WERI-Rb-1 (cell line): Measurements from ENCODE around the gene C19orf85.

Experiments used
- DNase-seq: peaks from one replicate; pipeline ENCODE4 v3.0.0-alpha.2; 2020
- H3K27ac ChIP-seq: fragments of 250-450 bp; sonication (Bioruptor Pico); 2 replicates; pipeline ENCODE4 v1.5.1; 2020; ENCODE audit warnings: mild to moderate bottlenecking, moderate library complexity
- H3K27me3 ChIP-seq: fragments of 250-450 bp; sonication (Bioruptor Pico); 2 replicates; pipeline ENCODE4 v1.5.1; 2021; ENCODE audit warnings: mild to moderate bottlenecking, low read depth, moderate library complexity; ENCODE audit not compliant: insufficient read depth, severe bottlenecking
- H3K36me3 ChIP-seq: fragments of 250-450 bp; sonication (Bioruptor Pico); 2 replicates; pipeline ENCODE4 v1.5.1; 2020; ENCODE audit warnings: mild to moderate bottlenecking, moderate library complexity
- H3K4me3 ChIP-seq: 2 replicates; pipeline ENCODE4 v1.5.1; 2011; ENCODE audit warnings: low read depth, mild to moderate bottlenecking, control low read depth, low read length
- H3K9me3 ChIP-seq: fragments of 250-450 bp; sonication (Bioruptor Pico); 2 replicates; pipeline ENCODE4 v1.5.1; 2021; ENCODE audit warnings: mild to moderate bottlenecking, moderate library complexity; ENCODE audit not compliant: severe bottlenecking
- TF ChIP-seq, protein P1 (sequence below): IDR thresholded peaks from 2 replicates; pipeline ENCODE4 v1.5.1; 2011; ENCODE audit warnings: low read depth, mild to moderate bottlenecking, control low read depth, inconsistent platforms, low read length

Gene C19orf85

DNA sequence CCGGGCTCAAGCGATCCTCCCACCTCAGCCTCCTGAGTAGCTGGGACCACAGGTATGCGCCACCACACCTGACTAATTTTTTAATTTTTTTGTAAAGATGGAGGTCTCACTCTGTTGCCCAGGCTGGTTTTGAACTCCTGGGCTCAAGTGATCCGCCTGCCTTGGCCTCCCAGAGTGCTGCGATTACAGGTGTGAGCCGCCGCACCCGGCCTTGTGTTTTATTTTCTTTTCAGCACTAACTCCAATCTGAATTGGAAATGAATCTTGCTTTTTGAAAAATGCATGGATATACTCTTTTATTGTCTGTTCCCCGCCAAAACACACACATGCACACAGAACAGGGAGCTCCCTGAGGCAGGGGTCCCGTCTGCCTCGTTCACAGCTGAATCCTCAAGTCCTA lies 1.8 kb downstream of the C19orf85 start:
- no peak overlapping the region for H3K4me3 ChIP-seq

DNA sequence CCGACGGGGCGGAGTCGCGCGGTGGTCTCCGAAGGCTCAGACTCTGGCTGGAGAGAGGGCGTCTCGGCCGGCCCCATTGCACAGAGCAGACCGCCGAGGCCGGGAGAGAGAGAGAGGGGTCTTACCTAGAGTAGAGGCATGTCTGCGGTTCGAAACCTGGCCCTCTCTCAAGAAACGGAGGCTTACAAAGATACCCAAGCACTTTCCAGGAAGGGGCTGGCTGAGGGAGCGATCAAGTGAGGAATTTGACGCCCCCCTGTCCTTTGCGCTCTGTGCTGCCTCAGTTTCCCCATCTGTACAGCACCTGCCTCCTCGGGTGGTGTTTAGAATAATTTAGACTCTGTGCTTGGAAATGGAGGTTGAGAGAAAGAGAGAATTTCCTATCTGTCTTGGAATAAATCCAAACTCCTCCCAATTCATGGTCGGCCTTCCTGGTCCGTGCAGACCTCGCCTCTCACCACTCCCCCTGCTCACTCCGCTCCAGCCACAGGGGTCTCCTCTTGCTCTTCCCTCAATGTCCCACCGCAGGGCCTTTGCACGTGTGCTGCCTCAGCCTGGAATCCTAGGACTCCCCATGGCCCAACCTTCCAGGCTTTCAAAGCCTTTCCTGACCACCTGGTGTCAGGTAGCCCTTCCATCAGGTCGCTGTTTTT lies 2.5 kb downstream of the C19orf85 start:
- H3K27me3 ChIP-seq = no peaks in the 10 kb centered on the region
- peak overlapping the region; percentile 32 for H3K4me3 ChIP-seq
- H3K36me3 ChIP-seq = peaks cover 2% of the 10 kb centered on the region; the same call in 1 of the 2 replicates
- no peak overlapping the region for H3K27ac ChIP-seq
- DNase-seq = no peak
- H3K9me3 ChIP-seq = no peaks in the 10 kb centered on the region
- TF ChIP-seq, protein P1, sequence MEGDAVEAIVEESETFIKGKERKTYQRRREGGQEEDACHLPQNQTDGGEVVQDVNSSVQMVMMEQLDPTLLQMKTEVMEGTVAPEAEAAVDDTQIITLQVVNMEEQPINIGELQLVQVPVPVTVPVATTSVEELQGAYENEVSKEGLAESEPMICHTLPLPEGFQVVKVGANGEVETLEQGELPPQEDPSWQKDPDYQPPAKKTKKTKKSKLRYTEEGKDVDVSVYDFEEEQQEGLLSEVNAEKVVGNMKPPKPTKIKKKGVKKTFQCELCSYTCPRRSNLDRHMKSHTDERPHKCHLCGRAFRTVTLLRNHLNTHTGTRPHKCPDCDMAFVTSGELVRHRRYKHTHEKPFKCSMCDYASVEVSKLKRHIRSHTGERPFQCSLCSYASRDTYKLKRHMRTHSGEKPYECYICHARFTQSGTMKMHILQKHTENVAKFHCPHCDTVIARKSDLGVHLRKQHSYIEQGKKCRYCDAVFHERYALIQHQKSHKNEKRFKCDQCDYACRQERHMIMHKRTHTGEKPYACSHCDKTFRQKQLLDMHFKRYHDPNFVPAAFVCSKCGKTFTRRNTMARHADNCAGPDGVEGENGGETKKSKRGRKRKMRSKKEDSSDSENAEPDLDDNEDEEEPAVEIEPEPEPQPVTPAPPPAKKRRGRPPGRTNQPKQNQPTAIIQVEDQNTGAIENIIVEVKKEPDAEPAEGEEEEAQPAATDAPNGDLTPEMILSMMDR = no peak

More for the DNA sequence above, 1.8 kb downstream of the C19orf85 start:
- TF ChIP-seq, protein P1 = no peak
- no peaks in the 10 kb centered on the region for H3K9me3 ChIP-seq
- H3K36me3 ChIP-seq = peaks cover 2% of the 10 kb centered on the region; the same call in 1 of the 2 replicates
- H3K27me3 ChIP-seq = no peaks in the 10 kb centered on the region
- DNase-seq = no peak
- no peak overlapping the region for H3K27ac ChIP-seq

DNA sequence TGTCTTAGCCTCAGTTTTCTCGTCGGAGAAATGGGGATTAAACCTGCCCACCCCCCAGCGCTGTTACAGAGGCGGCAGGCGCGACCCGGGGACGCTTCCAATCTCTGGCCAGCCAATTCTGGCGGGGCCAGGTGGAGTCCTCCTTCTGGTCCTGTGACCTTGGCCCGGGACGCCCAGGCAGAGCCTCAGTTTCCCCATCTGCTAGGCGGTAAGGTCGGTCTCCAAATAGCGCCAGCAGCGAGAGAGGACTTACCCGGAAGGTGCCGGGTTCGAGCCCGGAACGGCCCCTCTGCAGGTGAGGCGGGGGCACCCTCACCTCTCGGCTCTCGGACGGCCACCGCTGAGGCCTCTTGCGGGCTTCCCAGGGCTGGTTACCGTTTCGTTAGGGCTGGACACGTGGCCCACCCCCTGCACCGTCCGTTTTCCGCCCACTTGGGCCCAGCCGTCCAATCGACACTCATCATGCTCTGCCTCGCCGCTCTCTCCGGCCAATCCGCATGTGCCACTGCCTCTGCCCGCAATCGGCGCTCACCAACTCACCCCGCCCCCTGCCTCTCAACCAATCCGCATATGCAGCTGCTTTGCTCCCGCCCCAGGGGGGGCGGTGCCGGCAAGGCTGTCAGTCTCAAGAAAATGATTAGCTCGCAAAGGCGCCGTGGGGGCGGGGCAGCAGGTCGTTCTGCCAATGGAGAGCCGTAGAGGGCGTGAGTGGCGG lies 3.1 kb downstream of the C19orf85 start, which contains the start of gene ISOC2:
ISOC2 (minus strand) TSS at position 384 of the 715 bp plus-strand sequence. CDS start 5,156 bp downstream, outside the sequence.
- peak within 1 kb of the TSS; percentile 96 for H3K4me3 ChIP-seq
- TF ChIP-seq, protein P1 = no peak
- H3K9me3 ChIP-seq = no peaks in the 10 kb centered on the region
- no peaks in the 10 kb centered on the region for H3K27me3 ChIP-seq
- H3K27ac ChIP-seq = peak within 1 kb of the TSS; percentile 83
- H3K36me3 ChIP-seq = peaks cover 2% of the 10 kb centered on the region; the same call in 1 of the 2 replicates
- peak; percentile 100 for DNase-seq

DNA sequence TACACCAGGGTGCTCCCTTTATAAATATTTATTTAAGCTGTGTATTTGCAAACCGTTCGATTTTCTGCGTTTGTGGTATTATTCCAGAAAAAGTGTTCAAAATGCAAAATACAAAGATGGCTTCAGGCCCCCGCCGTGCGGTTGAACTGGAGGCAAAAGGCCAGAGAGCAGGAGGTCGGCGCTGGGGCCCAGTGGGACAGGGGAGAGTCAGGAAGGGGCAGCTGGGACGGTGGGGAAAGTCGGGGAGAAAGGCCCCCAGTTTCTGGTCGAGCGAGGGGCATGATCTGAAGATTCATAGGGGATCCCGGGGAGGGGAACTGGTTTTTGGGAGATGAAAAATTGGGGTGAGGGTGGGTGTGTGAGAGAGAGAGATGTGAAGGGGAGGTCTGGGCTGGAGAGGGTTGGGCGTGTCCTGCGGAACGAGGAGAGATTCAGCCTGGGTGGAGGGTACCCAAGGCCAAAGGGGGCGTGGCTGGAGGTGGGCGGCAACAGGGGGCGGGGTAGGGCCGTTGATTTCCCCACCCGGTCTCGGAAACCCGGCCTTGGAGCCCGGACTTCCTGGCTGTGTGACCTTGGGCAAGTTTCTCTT lies 3.8 kb downstream of the C19orf85 start:
- peak overlapping the region; percentile 96 for H3K4me3 ChIP-seq
- H3K27ac ChIP-seq = peak overlapping the region; percentile 83
- peaks cover 2% of the 10 kb centered on the region; the same call in 1 of the 2 replicates for H3K36me3 ChIP-seq
- no peaks in the 10 kb centered on the region for H3K9me3 ChIP-seq
- H3K27me3 ChIP-seq = no peaks in the 10 kb centered on the region
- TF ChIP-seq, protein P1 = no peak
- DNase-seq = peak; percentile 87

DNA sequence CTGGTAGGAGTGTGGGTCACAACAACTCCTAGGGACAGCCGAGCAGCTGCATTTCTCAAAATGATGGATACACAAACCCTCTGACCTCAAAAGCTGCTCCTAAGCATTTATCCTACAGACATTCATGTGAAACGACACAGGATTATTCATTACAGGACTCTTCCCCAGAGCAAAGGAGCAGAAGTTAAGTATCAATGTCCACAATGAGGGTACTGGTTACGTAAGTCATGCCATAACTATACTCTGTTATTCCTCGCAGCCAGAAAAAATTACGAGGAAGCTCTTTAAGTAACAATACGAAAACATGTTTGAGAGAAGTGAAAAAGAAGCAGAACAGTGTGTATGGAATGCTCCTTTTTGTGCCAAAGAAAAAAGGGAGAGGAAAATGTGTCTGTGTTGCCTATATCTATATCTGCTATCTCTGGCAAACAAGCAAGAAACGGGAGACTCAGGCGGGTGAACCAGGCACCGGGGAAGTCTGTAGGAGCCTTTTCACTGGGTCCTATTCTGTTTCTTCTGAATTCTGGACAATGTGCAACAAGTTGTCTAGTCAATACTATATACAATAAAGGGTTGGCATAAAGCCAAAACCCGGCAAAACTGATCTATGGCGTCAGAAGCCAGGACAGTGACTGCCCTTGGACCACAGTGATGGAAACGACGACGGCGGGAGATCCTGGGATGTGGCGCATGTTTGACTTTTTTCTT lies 4.4 kb downstream of the C19orf85 start:
- Histone ChIP-seq H3K36me3 (peaks cover 8% of the 10 kb centered on the region; the same call in 1 of the 2 replicates), H3K27me3 (no peaks in the 10 kb centered on the region), H3K4me3 (peak overlapping the region; percentile 96; the same call in 1 of the 2 replicates), H3K9me3 (no peaks in the 10 kb centered on the region), H3K27ac (peak overlapping the region; percentile 62)
- TF ChIP-seq, protein P1 = no peak
- no peak for DNase-seq
